HL-60/S4 (cell line): ENCODE data around the gene LSM2.
"Not testable (repeated sequence)": the region's sequence is repeated elsewhere in the genome, so short reads cannot be mapped to it uniquely, and the experiment has no call there.

Experiments
- in situ Hi-C: fragments of 300-500 bp; cut with MboI; formaldehyde crosslinking; loops from 2 replicates; pipeline ENCODE4 v1.14.3; 2022; ENCODE audit warnings: low sequenced_read_pairs

The LSM2 gene

DNA sequence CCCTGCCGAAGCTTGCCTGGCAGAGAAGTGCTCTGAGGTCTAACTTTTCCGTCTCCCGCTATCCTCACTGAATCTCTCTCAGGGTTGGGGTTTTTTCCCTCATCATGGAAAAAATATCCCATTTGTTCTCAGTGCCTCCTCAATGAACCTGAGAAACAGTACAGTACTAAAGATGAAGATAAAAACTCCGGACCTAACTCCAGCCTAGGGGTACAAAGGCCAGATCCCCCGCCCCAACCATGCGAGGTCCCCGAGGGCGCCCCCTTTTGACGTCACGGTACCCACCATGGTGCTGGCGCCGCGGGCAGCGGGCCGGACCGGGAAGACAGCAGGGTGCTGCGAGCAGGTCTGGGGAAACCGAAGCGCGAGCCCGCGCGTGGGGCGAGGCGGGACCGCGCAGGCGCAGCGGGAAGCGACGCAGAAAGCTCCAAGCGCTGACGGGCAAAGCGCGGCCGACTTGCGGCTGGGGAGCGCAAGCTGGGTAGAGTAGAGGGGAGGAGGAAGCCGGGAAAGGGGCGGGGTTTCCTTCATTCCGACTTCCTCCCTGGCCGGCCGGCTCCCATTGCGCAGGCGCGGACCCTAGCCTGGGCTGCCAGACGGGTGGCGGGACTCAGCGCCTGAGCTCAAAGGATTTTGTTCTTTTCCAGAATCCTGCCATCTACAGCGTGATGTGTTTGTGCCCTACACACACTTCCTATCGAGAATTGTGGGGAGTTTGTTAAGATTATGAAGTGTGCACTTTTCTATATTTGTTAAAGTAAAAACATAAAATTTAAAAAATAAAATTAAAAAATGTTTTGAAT is at the start of gene LSM2:
Gene LSM2, minus strand, starts transcription at position 497 of the 803 bp plus-strand sequence. Its CDS starts 209 bp downstream, at position 288.
- in situ Hi-C loops: no loop called here

DNA sequence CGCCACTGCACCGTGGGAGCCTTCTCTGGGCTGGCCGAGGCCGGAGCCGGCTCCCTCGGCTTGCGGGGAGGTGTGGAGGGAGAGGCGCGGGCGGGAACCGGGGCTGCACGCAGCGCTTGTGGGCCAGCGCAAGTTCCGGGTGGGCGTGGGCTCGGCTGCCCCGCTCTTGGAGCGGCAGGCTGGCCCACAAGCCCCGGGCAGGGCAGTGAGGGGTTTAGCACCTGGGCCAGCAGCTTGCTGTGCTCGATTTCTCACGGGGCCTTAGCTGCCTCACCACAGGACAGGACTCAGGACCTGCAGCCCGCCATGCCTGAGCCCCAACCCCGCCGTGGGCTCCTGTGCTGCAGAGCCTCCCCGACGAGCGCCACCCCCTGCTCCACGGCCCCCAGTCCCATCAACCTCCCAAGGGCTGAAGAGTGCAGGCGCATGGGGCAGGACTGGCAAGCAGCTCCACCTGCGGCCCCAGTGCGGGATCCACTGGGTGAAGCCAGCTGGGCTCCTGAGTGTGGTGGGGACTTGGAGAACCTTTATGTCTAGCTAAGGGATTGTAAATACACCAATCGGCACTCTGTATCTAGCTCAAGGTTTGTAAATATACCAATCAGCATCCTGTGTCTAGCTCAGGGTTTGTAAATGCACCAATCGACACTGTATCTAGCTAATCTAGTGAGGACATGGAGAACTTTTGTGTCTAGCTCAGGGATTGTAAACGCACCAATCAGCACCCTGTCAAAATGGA is 45.4 kb upstream of the LSM2 start:
- in situ Hi-C loops: not testable (repeated sequence)

DNA sequence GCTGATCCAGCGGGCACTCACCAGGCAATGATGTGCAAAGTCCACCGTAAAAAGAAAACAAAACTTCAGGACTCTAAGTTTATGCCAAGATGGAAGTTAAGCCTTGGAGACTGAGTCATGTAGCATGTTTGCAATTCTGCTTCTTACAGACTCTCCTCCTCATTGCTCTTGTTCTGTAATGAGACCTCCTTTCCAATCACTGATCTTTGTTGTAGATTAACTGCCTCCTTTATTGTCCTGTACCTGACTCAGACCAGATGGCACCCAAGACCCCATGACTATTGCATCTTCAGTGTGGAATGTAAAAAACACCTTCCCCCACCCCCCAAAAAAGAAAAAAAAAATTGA is 44.7 kb upstream of the LSM2 start:
- in situ Hi-C loops: no loop called here

DNA sequence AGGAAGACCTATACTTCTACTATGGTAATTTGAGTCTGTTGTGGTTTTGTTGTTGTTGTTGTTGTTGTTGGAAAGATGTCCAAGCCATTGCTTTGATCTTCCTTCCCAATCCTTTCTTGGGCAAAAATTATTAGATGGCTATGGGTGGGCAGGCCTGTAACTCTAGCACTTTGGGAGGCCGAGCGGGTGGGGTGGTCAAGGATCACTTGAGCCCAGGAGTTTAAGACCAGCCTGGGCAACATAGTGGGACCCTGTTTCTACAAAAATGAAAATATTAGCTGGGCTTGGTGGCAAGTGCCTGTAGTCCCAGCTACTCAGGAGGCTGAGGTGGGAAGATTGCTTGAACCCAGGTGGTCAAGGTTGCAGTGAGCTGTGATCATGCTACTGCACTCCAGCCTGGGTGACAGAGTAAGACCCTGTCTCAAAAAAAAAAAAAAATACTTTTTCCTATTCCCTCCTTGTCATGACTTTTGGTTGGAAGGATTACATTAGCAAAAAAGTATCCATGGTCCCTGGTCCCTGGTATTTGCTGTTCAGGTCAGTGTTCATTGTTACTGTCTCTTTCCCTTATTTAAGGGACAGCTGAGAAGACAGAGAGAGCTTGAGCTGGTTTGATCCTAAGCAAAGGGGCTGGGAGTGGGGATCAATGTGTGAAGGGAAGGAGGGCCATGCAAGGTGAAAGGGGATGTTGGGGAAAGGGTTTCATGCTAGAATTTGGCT is 44.2 kb upstream of the LSM2 start:
- in situ Hi-C loops: no loop called here

DNA sequence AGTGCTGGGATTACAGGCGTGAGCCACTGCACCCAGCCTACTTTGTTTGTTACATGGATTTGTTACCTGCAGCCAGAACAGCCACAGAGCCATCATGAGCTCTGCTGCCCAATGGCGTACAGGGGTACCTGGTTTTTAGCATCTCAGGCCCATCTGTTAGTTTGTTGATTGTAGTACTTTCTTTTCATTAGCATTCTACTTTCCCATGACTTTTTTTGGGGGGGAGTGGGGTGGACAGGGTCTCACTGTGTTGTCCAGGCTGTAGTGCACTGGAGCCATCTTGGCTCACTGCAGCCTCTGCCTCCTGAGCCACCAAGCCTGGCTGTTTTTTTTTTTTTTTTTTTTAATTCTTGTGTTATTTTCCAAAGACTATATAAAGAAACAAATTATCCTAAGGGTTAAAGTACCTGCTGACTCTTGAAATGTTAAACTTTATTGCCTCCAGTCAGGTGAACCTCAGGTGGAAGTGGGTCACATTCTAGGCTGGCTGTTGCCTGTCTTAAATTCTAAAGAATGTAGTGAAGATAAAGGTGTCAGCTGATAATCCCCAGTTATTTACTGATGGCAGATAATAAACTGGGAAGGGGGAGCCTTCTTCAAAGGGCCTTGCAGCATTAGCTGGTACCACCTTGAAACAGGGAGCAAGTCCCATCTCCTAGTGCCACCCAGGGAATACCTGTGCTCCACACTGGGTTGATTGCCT is 40.7 kb upstream of the LSM2 start:
- in situ Hi-C loops: no loop called here

DNA sequence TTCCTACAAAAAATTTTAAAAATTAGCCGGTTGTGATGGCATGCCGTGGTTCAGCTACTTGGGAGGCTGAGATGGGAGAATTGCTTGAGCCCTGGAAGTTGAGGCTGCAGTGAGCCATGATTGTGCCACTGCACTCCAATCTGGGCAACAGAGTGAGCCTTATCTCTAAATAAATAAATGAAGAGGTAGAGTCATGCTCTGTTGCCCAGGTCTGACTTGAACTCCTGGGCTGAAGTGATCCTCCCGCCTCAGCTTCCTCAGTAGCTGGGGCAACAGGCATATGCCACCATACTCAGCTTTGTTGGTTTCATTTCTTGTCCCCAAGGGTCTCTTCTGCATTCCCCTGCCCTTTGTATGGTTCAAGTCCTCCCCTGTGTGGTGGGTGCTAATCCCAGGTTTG is 37.7 kb upstream of the LSM2 start:
- in situ Hi-C loops: no loop called here

DNA sequence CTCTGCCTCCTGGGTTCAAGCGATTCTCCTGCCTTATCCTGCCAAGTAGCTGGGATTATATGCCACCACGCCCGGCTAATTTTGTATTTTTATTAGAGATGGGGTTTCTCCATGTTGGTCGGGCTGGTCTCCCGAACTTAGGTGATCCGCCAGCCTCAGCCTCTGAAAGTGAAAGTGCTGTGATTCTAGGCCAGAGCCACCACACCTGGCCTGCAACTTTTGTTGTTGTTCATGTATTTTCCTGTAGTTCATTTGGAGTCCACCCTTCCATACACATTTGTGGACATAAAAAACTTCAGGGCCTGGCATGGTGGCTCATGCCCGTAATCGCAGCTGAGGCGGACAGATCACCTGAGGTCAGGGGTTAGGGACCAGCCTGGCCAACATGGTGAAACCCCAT is 35.3 kb upstream of the LSM2 start:
- in situ Hi-C loops: no loop called here

DNA sequence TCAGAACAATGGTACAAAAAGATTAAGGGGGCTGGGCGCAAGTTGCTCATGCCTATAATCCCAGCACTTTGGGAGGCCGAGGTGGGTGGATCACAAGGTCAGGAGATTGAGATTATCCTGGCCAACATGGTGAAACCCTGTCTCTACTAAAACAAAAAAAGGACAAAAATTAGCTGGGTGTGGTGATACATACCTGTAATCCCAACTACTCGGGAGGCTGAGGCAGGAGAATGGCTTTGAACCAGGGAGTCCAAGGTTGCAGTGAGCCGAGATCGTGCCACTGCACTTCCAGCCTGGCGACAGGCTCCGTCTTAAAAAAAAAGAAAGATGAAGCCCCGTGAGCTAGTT is 33.0 kb upstream of the LSM2 start:
- in situ Hi-C loops: not testable (repeated sequence)

DNA sequence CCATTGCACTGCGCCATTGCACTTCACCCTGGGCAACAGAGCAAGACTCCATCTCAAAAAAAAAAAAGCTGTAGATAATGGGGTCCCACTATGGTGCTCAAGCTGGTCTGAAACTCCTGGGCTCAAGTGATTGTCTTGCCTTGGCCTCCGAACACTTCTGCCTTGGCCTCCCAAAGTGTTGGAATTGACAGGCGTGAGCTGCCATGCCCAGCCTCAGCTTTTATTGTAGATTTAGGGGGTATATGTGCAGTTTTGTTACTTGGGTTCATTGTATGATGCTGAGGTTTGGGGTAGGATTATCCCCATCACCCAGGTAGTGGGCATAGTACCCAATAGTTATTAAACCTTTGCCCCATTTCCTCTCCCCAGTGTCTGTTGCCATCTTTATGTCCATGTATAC is 32.2 kb upstream of the LSM2 start:
- in situ Hi-C loops: no loop called here

DNA sequence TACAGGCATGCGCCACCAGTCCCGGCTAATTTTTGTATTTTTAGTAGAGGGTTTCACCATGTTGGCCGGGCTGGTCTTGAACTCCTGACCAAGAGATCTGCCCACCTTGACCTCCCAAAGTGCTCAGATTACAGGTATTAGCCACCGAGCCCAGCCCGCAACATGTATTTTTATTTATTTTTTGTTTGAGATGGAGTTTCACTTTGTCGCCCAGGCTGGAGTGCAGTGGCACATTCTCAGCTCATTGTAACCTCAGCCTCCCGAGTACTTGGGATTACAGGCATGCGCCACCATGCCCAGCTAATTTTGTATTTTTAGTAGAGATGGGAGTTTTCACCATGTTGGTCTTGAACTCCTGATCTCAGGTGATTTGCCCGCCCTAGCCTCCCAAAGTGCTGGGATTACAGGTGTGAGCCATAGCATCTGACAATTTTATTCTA is 31.4 kb upstream of the LSM2 start:
- in situ Hi-C loops: not testable (repeated sequence)

DNA sequence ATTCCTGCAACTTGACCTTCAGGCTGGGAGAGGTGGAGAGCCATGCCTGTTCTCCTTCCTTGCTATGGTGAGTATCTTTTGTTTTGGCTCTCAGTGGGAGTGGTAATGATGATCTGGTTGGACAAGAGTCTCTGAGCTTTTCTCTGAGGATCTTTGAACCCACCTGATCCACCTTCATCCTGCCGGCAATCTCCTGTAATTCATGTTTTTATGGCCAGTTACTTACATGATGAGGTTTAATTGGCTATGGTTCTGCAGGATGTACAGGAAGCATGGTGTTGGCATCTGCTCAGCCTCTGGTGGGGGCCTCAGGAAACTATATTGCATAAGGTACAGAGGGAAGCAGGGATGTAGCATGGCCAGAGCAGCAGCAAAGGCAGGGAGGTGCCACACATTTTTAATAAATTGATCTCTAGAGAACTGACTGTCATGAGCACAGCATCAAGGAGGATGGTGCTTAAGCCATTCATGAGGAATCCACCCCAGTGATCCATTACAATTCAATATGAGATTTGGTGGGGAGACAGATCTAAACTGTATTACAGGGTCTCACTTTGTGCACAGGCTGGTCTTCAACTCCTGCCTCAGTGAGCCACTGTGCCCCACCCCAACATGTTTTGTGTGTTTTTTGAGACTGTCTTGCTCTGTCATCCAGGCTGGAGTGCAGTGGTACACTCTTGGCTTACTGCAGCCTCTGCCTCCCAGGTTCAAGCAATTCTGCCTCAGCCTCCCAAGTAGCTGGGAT is 30.8 kb upstream of the LSM2 start:
- in situ Hi-C loops: no loop called here

DNA sequence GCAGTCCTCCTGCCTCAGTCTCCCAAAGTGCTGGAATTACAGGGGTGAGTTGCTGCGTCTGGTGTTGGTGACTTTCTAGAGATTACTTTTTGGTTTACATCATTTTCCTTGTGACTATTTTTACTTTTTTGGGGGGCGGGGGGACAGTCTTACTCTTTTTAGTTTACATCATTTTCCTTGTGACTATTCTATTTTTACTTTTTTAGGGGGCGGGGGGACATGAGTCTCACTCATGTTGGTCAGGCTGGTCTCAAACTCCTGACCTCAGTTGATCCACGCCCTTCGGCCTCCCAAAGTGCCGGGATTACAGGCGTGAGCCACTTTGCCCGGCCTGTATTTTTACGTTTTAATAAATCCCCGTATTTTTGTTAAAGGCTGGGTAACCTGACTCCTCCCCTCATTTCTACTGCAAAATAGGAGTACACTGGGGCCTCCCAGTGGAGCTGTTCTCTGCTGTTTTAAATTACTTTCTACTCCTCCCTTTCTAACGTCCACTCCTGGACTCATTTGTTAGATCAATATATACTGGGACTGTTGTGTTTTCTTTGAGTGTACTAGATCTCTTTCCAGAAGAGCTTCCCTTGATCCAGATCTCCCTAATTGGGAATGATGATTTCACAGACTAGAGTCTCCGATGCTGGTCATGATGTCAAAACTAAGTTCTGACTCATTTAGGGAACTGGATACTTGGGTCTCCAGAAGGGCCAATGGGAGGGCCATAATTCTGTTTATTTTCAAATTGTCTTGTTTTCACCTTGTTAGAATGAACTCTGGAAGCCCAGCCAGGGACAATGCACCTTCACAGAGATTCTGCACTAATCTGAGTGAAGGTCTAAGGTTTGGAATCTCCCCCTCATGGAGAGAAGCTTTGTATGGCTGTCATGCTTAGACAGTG is 30.0 kb upstream of the LSM2 start:
- in situ Hi-C loops: no loop called here

DNA sequence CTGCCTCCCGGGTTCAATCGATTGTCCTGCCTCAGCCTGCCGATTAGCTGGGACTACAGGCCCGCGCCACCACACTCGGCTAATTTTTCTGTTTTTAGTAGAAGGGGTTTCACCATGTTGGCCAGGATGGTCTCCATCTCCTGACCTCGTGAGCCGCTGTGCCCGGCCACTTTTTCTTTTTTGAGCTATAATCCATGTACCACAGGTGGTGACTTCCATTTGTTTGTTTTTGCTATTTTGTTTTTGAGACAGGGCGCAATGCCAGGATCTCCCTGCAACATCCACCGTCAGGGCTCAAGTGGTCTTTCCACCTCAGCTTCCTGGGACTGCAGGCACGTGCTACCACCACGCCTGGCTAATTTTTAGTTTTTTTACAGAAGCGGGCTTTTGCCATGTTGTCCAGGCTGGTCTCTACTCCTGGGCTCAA is 29.3 kb upstream of the LSM2 start:
- in situ Hi-C loops: no loop called here

DNA sequence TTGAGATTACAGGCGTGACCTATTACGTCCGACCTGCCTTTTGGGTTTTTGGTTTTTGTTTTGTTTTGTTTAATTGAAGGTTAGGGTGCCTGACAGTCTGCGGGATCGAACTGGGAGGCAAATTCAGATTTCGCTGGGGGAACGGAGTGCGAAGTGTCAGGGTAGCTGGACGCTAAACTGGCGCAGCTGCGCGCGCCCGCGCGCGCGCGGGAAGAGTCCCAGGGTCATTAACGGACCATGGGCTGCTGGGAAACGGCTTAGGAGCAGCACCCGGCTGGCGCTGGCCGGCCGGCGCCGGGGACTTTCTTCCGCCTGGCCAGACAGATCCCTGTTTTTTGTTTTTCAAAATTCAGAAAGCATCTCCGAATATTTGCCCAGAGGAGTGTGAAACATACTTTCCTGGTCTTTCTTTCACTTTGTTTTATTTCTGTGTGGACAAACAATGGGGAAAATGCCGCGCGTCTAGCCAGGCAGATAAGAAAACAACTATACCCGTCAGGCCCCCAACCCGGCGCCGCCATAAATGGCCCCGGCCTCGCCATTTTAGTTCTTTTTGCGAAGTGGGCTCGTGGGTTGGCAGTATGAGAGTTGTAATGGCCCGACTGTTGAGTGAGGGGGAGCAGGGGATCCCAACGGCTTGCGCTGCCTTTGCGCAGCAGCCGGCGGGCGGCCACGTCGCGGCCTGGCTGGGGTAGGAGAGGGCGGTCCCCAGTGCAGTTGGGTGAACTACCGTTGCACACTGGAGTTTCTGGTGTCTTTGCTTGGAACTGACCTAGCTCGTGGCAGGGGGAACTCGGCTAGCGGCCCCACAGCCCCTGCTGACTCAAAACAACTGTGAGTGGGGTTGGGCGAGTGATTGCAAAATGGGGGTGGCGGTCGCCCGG is 27.8 kb upstream of the LSM2 start:
- in situ Hi-C loops: no loop called here

DNA sequence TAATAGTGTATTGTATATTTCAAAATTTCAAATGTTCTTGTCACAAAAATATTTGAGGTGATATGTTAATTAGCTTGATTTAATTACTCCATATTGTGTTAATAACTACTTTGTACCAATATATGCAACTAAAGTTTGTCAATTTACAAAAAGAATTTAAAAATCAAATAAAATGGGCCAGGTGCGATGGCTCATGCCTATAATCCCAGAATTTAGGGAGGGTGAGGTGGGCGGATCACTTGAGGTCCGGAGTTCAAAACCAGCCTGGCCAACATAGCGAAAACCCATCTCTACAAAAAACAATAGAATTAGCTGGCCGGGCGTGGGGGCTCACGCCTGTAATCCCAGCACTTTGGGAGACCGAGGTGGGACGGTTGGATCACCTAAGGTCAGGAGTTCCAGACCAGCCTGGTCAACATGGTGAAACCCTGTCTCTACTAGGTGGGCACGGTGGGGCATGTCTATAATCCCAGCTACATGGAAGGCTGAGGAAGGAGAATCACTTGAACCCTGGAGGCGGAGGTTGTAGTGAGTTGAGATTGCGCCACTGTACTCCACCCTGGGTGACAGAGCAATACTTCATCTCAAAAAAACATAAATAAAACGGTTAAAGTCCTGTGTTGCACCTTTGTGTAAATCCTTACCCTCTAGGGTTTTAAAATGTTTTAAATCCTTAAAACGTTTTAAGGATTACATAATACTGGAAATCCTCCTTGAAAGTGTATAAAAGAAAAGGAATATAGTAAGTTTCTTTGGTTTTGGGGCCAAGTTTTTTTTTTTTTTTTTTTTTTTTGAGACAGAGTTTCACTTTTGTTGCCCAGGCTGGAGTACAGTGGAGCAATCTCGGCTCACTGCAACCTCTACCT is 24.8 kb upstream of the LSM2 start:
- in situ Hi-C loops: no loop called here

DNA sequence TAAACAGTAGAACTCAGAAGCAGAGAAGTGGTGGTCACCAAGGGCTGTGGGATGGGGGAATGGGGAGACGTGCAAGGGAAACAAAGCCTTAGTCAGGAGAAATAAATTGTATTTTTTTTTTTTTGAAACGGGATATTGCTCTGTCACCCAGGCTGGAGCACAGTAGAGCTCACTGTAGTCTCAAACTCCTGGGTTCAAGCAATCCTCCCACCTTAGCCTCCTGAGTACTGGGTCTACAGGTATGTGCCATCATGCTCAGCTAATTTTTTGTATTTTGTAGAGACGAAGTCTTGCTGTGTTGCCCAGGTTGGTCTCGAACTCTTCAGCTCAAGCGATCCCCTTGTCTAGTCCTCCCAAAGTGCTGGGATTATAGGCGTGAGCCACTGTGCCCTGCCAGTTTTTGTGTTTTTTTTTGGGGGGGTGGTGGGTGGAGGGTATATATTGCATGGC is 24.1 kb upstream of the LSM2 start:
- in situ Hi-C loops: no loop called here

DNA sequence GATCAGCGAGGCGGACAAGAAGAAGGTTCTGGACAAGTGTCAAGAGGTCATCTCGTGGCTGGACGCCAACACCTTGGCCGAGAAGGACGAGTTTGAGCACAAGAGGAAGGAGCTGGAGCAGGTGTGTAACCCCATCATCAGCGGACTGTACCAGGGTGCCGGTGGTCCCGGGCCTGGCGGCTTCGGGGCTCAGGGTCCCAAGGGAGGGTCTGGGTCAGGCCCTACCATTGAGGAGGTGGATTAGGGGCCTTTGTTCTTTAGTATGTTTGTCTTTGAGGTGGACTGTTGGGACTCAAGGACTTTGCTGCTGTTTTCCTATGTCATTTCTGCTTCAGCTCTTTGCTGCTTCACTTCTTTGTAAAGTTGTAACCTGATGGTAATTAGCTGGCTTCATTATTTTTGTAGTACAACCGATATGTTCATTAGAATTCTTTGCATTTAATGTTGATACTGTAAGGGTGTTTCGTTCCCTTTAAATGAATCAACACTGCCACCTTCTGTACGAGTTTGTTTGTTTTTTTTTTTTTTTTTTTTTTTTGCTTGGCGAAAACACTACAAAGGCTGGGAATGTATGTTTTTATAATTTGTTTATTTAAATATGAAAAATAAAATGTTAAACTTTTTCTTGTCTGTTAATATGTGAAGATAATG is 23.0 kb upstream of the LSM2 start:
- in situ Hi-C loops: no loop called here
